ENCODE measurements around the gene LYPLA2.
"Not testable (repeated sequence)": the region's sequence is repeated elsewhere in the genome, so short reads cannot be mapped to it uniquely, and the experiment has no call there.

Gene LYPLA2

GRCh38 chr1:23817633-23818032 lies 26.7 kb downstream of the LYPLA2 start:
- DNase-seq (ENCODE audit: low read depth in 2 of 2) = no peak
- H3K4me3 ChIP-seq (replicated peaks in 1 of 2; ENCODE audit: low read depth in 2 of 2, low read length in 2 of 2) = no peak overlapping the region
- TF ChIP-seq CTCF (IDR thresholded peaks at IDR 0.05; ENCODE audit: low read depth, low read length) = no peak

- DNase-seq (ENCODE audit: low read depth in 2 of 2) = no peak
- no peak overlapping the region for H3K4me3 ChIP-seq (replicated peaks in 1 of 2; ENCODE audit: low read depth in 2 of 2, low read length in 2 of 2)
- no peak for TF ChIP-seq CTCF (IDR thresholded peaks at IDR 0.05; ENCODE audit: low read depth, low read length)
Observed at GRCh38 chr1:23823767-23824166, 32.8 kb downstream of the LYPLA2 start.

GRCh38 chr1:23824711-23825075 lies 33.7 kb downstream of the LYPLA2 start:
- H3K4me3 ChIP-seq (replicated peaks in 1 of 2; ENCODE audit: low read depth in 2 of 2, low read length in 2 of 2) = peak overlapping the region; percentile 79 to 98
- no peak for DNase-seq (ENCODE audit: low read depth in 2 of 2)
- TF ChIP-seq CTCF (IDR thresholded peaks at IDR 0.05; ENCODE audit: low read depth, low read length) = no peak

GRCh38 chr1:23825076-23825761 lies 34.3 kb downstream of the LYPLA2 start, which contains the start of gene HMGCL:
Gene HMGCL, minus strand, starts transcription at chr1:23825429. Its CDS starts 14 bp downstream, at chr1:23825415.
- DNase-seq (ENCODE audit: low read depth in 2 of 2) = peak; percentile 89 to 93
- H3K4me3 ChIP-seq (replicated peaks in 1 of 2; ENCODE audit: low read depth in 2 of 2, low read length in 2 of 2) = peak within 1 kb of the TSS; percentile 79 to 98
- no peak for TF ChIP-seq CTCF (IDR thresholded peaks at IDR 0.05; ENCODE audit: low read depth, low read length)

GRCh38 chr1:23825762-23826522 lies 35.0 kb downstream of the LYPLA2 start:
- peak overlapping the region in 1 of 2 donors; percentile 79 for H3K4me3 ChIP-seq (replicated peaks in 1 of 2; ENCODE audit: low read depth in 2 of 2, low read length in 2 of 2)
- no peak for TF ChIP-seq CTCF (IDR thresholded peaks at IDR 0.05; ENCODE audit: low read depth, low read length)
- DNase-seq (ENCODE audit: low read depth in 2 of 2) = peak in 1 of 2 donors; percentile 11

GRCh38 chr1:23826590-23826989 lies 35.6 kb downstream of the LYPLA2 start:
- DNase-seq (ENCODE audit: low read depth in 2 of 2); H3K4me3 ChIP-seq (replicated peaks in 1 of 2; ENCODE audit: low read depth in 2 of 2, low read length in 2 of 2): not testable (repeated sequence)

- TF ChIP-seq CTCF (IDR thresholded peaks at IDR 0.05; ENCODE audit: low read depth, low read length) = no peak
- no peak for DNase-seq (ENCODE audit: low read depth in 2 of 2)
- H3K4me3 ChIP-seq (replicated peaks in 1 of 2; ENCODE audit: low read depth in 2 of 2, low read length in 2 of 2) = no peak overlapping the region
Observed at GRCh38 chr1:23827717-23828116, 36.8 kb downstream of the LYPLA2 start.

GRCh38 chr1:23834156-23834555 lies 43.2 kb downstream of the LYPLA2 start:
- DNase-seq (ENCODE audit: low read depth in 2 of 2); H3K4me3 ChIP-seq (replicated peaks in 1 of 2; ENCODE audit: low read depth in 2 of 2, low read length in 2 of 2): not testable (repeated sequence)

Data from cardiac fibroblast (primary cell).